Neural progenitor cell (in vitro differentiated cells): Measurements from ENCODE around the gene SRP14.

Experiments
- EZH2 ChIP-seq: fragments of 200-600 bp; sonication (generic); IDR thresholded peaks from 2 replicates; pipeline ENCODE4 v1.6.1; 2017; ENCODE audit warnings: antibody characterized with exemption, mild to moderate bottlenecking, moderate library complexity
- EZH2phosphoT487 ChIP-seq: fragments of 200-600 bp; sonication (generic); IDR thresholded peaks from 2 replicates; pipeline ENCODE4 v1.6.1; 2017; ENCODE audit warnings: antibody characterized with exemption
- TF ChIP-seq, protein P1 (sequence below): fragments of 200-600 bp; sonication (generic); IDR thresholded peaks from 2 replicates; pipeline ENCODE4 v1.5.1; 2017; ENCODE audit warnings: antibody characterized with exemption, mild to moderate bottlenecking

DNA sequence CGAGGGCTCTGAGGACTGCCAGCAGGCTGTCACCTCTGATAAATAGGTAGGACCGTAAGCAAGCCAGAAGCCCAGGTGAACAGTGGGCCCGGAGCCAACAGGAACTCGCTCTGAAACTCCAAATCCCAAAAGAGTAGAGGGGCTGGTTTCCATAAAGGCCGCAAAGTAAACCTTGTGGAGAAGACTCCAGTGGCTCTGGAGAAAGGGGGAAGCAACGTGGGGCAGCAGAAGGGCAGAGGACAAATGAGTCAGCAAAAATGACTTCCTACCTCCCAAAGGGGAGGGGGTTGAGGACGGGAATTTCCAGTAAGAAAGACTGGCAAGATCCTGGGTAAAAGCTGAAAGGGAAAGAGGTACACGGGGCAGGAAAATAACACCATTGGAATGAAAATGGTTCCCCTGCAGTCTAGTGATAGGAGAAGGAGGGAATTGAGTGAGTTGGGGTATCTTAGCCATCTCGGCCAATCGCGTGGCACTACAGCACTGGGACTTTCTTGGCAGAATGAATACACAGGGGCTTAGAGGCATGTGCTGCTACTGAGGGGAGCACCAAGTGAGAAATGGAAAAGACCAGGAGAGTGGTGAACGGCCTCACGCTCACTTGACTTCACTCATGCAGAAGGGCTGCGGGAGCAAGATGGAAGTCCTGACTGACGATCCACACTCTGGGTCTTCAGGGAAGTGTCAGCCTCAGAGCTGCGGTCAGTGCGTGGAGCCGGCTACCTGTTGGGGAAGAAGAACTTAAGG, 36.5 kb upstream of the SRP14 start:
- TF ChIP-seq EZH2phosphoT487 (no peak), EZH2 (no peak)
- TF ChIP-seq, protein P1, sequence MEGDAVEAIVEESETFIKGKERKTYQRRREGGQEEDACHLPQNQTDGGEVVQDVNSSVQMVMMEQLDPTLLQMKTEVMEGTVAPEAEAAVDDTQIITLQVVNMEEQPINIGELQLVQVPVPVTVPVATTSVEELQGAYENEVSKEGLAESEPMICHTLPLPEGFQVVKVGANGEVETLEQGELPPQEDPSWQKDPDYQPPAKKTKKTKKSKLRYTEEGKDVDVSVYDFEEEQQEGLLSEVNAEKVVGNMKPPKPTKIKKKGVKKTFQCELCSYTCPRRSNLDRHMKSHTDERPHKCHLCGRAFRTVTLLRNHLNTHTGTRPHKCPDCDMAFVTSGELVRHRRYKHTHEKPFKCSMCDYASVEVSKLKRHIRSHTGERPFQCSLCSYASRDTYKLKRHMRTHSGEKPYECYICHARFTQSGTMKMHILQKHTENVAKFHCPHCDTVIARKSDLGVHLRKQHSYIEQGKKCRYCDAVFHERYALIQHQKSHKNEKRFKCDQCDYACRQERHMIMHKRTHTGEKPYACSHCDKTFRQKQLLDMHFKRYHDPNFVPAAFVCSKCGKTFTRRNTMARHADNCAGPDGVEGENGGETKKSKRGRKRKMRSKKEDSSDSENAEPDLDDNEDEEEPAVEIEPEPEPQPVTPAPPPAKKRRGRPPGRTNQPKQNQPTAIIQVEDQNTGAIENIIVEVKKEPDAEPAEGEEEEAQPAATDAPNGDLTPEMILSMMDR, result no peak
